ENCODE measurements around the gene TMEM163. TPM values are rescaled to one million over a fixed set of nuclear protein-coding genes. Genes with fewer than 3 reads are reported as not detected.

The TMEM163 gene
- total RNA-seq (10 to 100 TPM; 37.3 to 44.3 TPM), polyA plus RNA-seq (ENCODE audit: insufficient read depth, low read depth, low replicate concordance) (24.0 TPM)
- long read RNA-seq, donor 1, partial matches to known transcripts: 0 of 1 reads
- long read RNA-seq, donor 1, other reads (novel, unspliced or antisense): 0 of 1 reads
- long read RNA-seq, donor 2, partial matches to known transcripts: 0 of 2 reads
- long read RNA-seq, donor 2, other reads (novel, unspliced or antisense): 0 of 2 reads

- H3K9me3 ChIP-seq: no peaks in the 10 kb centered on the region
- intact Hi-C loops (cut with DNase I; ENCODE audit: low total_unique reads): no loop called here
- DNase-seq: peak; percentile 40
- WGBS, 2 donors: 13 to 14% methylated on average over 27 to 69 of the region's 99 CpGs
- H3K27ac ChIP-seq: no peak within 1 kb of the TSS
- TF ChIP-seq POLR2A (IDR thresholded peaks at IDR 0.05) (no peak), CTCF (IDR thresholded peaks at IDR 0.05) (no peak)
- H3K36me3 ChIP-seq (ENCODE audit: low read depth, missing control alignments): no peaks in the 10 kb centered on the region
- peak within 1 kb of the TSS; percentile 49 to 66 for H3K4me3 ChIP-seq
- H3K4me1 ChIP-seq: peaks cover 12% of the 10 kb centered on the region
- no peaks in the 10 kb centered on the region for H3K27me3 ChIP-seq
Observed at GRCh38 chr2:134718817-134719814, at the start of gene TMEM163. Gene TMEM163 (minus strand): TSS chr2:134719000.

GRCh38 chr2:134766583-134766982, 47.8 kb upstream of the TMEM163 start:
- no peaks in the 10 kb centered on the region for H3K27me3 ChIP-seq
- no peak for TF ChIP-seq POLR2A (IDR thresholded peaks at IDR 0.05)
- no peak for TF ChIP-seq CTCF (IDR thresholded peaks at IDR 0.05)
- no peaks in the 10 kb centered on the region for H3K9me3 ChIP-seq
- intact Hi-C loops (cut with DNase I; ENCODE audit: low total_unique reads): no loop called here
- no peak for DNase-seq
- peaks cover 8% of the 10 kb centered on the region for H3K4me1 ChIP-seq
- H3K36me3 ChIP-seq (ENCODE audit: low read depth, missing control alignments): no peaks in the 10 kb centered on the region
- no peak overlapping the region for H3K4me3 ChIP-seq
- H3K27ac ChIP-seq: no peak overlapping the region
- 94% methylated on average over 5 of the region's 5 CpGs for WGBS, 2 donors

GRCh38 chr2:134765987-134766386, 47.2 kb upstream of the TMEM163 start:
- no peak overlapping the region for H3K4me3 ChIP-seq
- H3K27me3 ChIP-seq: no peaks in the 10 kb centered on the region
- TF ChIP-seq CTCF (IDR thresholded peaks at IDR 0.05): no peak
- no peak for TF ChIP-seq POLR2A (IDR thresholded peaks at IDR 0.05)
- DNase-seq: no peak
- no peaks in the 10 kb centered on the region for H3K36me3 ChIP-seq (ENCODE audit: low read depth, missing control alignments)
- H3K9me3 ChIP-seq: no peaks in the 10 kb centered on the region
- H3K27ac ChIP-seq: no peak overlapping the region
- intact Hi-C loops (cut with DNase I; ENCODE audit: low total_unique reads): no loop called here
- peaks cover 8% of the 10 kb centered on the region for H3K4me1 ChIP-seq

GRCh38 chr2:134764164-134764563, 45.4 kb upstream of the TMEM163 start:
- intact Hi-C loops (cut with DNase I; ENCODE audit: low total_unique reads): no loop called here
- peak; percentile 33 for DNase-seq
- H3K9me3 ChIP-seq: no peaks in the 10 kb centered on the region
- TF ChIP-seq CTCF (IDR thresholded peaks at IDR 0.05) (no peak), POLR2A (IDR thresholded peaks at IDR 0.05) (no peak)
- 50 to 83% methylated on average over 1 of the region's 1 CpG for WGBS, 2 donors
- H3K27ac ChIP-seq: no peak overlapping the region
- H3K36me3 ChIP-seq (ENCODE audit: low read depth, missing control alignments): no peaks in the 10 kb centered on the region
- no peak overlapping the region for H3K4me3 ChIP-seq
- no peaks in the 10 kb centered on the region for H3K27me3 ChIP-seq
- H3K4me1 ChIP-seq: peaks cover 8% of the 10 kb centered on the region
